ENCODE results near the gene COL4A2. TPM values are rescaled to one million over a fixed set of nuclear protein-coding genes. Genes with fewer than 3 reads are reported as not detected.

Gene COL4A2
- total and polyA plus RNA-seq, 2 donors (not counting 1 experiment from before 2014, with no cell fraction given) = 0.17 TPM; not detected in 1

DNA sequence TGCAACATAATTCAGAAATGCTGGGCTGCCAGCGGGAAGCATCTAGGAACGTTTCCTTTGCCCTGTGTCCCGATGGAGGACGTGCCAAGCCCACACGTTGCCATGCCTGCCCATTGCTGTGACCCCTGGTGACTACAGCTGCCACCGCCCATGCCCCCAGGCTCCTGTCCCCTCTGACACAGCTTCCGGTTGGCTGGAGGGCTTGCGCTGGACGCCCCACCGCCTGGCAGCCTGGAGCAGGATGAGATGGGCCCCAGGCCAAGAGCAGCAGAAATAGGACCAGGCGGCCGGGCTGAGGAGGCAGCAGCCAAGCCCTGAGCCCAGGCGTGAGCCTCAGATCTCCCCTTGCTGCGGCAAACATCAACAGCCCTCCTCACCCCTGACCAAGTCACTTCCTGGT lies 125.9 kb downstream of the COL4A2 start:
- Histone ChIP-seq H3K27me3 (replicated peaks in 1 of 4; ENCODE audit: control extremely low read depth in 1 of 4, control insufficient read depth in 3 of 4, insufficient read depth in 4 of 4, low read length in 3 of 4) (peaks cover 0 to 11% (median 2%) of the 10 kb centered on the region in 4 experiments), H3K4me3 (ENCODE audit: control extremely low read depth in 1 of 5, extremely low read depth in 1 of 5, insufficient read depth in 1 of 5, low read depth in 2 of 5, low read length in 4 of 5) (no peak overlapping the region), H2AFZ (ENCODE audit: insufficient read depth, low read depth, low read length, poor library complexity, severe bottlenecking) (no peak overlapping the region), H3K79me2 (ENCODE audit: control insufficient read depth, insufficient read depth, low read length) (no peaks in the 10 kb centered on the region), H3K9ac (ENCODE audit: low read length) (no peak overlapping the region), H3K4me1 (ENCODE audit: control insufficient read depth in 2 of 2, insufficient read depth in 2 of 2, low read length in 2 of 2) (no peaks in the 10 kb centered on the region), H4K20me1 (ENCODE audit: control insufficient read depth, insufficient read depth, low read length, poor library complexity, severe bottlenecking) (no peaks in the 10 kb centered on the region), H3K4me2 (replicated peaks; ENCODE audit: low read depth, low read length, poor library complexity, severe bottlenecking) (no peak overlapping the region), H3K36me3 (replicated peaks in 1 of 2; ENCODE audit: control extremely low read depth in 1 of 2, control insufficient read depth in 1 of 2, extremely low read depth in 1 of 2, insufficient read depth in 2 of 2, low read length in 1 of 2) (no peaks in the 10 kb centered on the region), H3K9me3 (ENCODE audit: control extremely low read depth in 1 of 3, control insufficient read depth in 2 of 3, insufficient read depth in 1 of 3, low read length in 2 of 3) (no peaks in the 10 kb centered on the region), H3K27ac (ENCODE audit: low read length in 2 of 2) (no peak overlapping the region)
- ATAC-seq (ENCODE audit: low read depth) (no peak), DNase-seq (no peak)
- H3K9me3 Mint-ChIP-seq (ENCODE audit: insufficient read depth) = no peaks in the 10 kb centered on the region
- POLR2A ChIA-PET = no interaction called here
- WGBS (ENCODE audit: insufficient coverage) = 87% methylated on average over 12 of the region's 14 CpGs
- no peak overlapping the region for H3K4me3 Mint-ChIP-seq
- peaks cover 35% of the 10 kb centered on the region for H3K27me3 Mint-ChIP-seq
- TF ChIP-seq CTCF (IDR thresholded peaks at IDR 0.05) = no peak
- intact Hi-C loops (cut with micrococcal nuclease) = no loop called here
- CTCF ChIA-PET = interaction anchor here (1.6 kb wide), 1 partner anchor 12 kb away, joined by 4 read pairs; no protein-coding TSS in a partner anchor
- H3K4me1 Mint-ChIP-seq = no peaks in the 10 kb centered on the region
- no peak overlapping the region for H3K27ac Mint-ChIP-seq

DNA sequence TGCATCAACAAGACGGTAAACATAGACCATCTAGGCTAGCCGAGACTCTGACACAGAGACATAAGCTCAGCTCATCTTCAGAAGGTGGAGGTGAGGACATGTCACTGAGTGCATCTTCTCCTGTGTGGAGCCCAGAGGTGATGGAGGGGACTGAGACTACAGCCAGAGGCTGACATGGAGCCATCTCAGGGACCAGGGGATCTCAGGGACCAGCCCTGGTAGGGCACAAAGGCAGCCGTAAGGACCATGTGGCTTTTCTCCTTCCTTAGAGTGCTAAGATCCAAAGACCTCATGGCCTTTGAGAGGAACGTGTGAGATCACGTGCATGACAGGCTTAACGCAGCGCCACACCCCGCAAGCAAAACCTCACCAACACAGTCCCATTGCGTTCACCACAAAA lies 127.5 kb downstream of the COL4A2 start:
- DNase-seq (no peak), ATAC-seq (ENCODE audit: low read depth) (no peak)
- TF ChIP-seq EZH2 (IDR thresholded peaks at IDR 0.05; ENCODE audit: borderline replicate concordance, insufficient read depth, low read depth, low read length, poor library complexity, severe bottlenecking) (no peak), CTCF (IDR thresholded peaks at IDR 0.05) (no peak)
- Mint-ChIP-seq H3K27me3 (peaks cover 42% of the 10 kb centered on the region), H3K27ac (no peak overlapping the region), H3K4me3 (no peak overlapping the region), H3K4me1 (no peaks in the 10 kb centered on the region), H3K9me3 (ENCODE audit: insufficient read depth) (no peaks in the 10 kb centered on the region)
- Histone ChIP-seq H3K79me2 (ENCODE audit: control insufficient read depth, insufficient read depth, low read length) (no peaks in the 10 kb centered on the region), H3K27ac (ENCODE audit: low read length in 2 of 2) (no peak overlapping the region), H2AFZ (ENCODE audit: insufficient read depth, low read depth, low read length, poor library complexity, severe bottlenecking) (no peak overlapping the region), H3K4me1 (ENCODE audit: control insufficient read depth in 2 of 2, insufficient read depth in 2 of 2, low read length in 2 of 2) (no peaks in the 10 kb centered on the region), H3K9ac (ENCODE audit: low read length) (no peak overlapping the region), H3K4me3 (ENCODE audit: control extremely low read depth in 1 of 5, extremely low read depth in 1 of 5, insufficient read depth in 1 of 5, low read depth in 2 of 5, low read length in 4 of 5) (no peak overlapping the region), H3K9me3 (ENCODE audit: control extremely low read depth in 1 of 3, control insufficient read depth in 2 of 3, insufficient read depth in 1 of 3, low read length in 2 of 3) (no peaks in the 10 kb centered on the region), H3K27me3 (replicated peaks in 1 of 4; ENCODE audit: control extremely low read depth in 1 of 4, control insufficient read depth in 3 of 4, insufficient read depth in 4 of 4, low read length in 3 of 4) (peaks cover 0 to 11% (median 0%) of the 10 kb centered on the region in 4 experiments), H4K20me1 (ENCODE audit: control insufficient read depth, insufficient read depth, low read length, poor library complexity, severe bottlenecking) (no peaks in the 10 kb centered on the region), H3K36me3 (replicated peaks in 1 of 2; ENCODE audit: control extremely low read depth in 1 of 2, control insufficient read depth in 1 of 2, extremely low read depth in 1 of 2, insufficient read depth in 2 of 2, low read length in 1 of 2) (no peaks in the 10 kb centered on the region), H3K4me2 (replicated peaks; ENCODE audit: low read depth, low read length, poor library complexity, severe bottlenecking) (no peak overlapping the region)
- intact Hi-C loops (cut with micrococcal nuclease) = no loop called here
- ChIA-PET CTCF (no interaction called here), POLR2A (no interaction called here)
- WGBS (ENCODE audit: insufficient coverage) = 95% methylated on average over 8 of the region's 9 CpGs

Measured in B cell (primary cell).